HEK293 (cell line): ENCODE results near the gene NPC1.

Experiments used
- AEBP2 ChIP-seq: fragments of 450-650 bp; formaldehyde crosslinking; IDR thresholded peaks from 2 replicates; pipeline ENCODE4 v1.5.1; 2016; ENCODE audit warnings: missing biosample characterization, missing genetic modification characterization, borderline replicate concordance
- ATF2 ChIP-seq: fragments of 450-650 bp; formaldehyde crosslinking; IDR thresholded peaks from 2 replicates; pipeline ENCODE4 v1.5.1; 2016; ENCODE audit warnings: missing biosample characterization, missing genetic modification characterization, low read depth
- GFI1B ChIP-seq: fragments of 450-650 bp; formaldehyde crosslinking; IDR thresholded peaks from 2 replicates; pipeline ENCODE4 v1.5.1; 2016; ENCODE audit warnings: missing biosample characterization, missing genetic modification characterization
- KLF16 ChIP-seq: fragments of 450-650 bp; formaldehyde crosslinking; IDR thresholded peaks from 2 replicates; pipeline ENCODE4 v1.5.1; 2017; ENCODE audit warnings: missing biosample characterization, missing genetic modification characterization
- MYNN ChIP-seq: fragments of 450-650 bp; formaldehyde crosslinking; IDR thresholded peaks from 2 replicates; pipeline ENCODE4 v1.5.1; 2016; ENCODE audit warnings: missing biosample characterization, missing genetic modification characterization, borderline replicate concordance
- PRDM1 ChIP-seq: fragments of 450-650 bp; formaldehyde crosslinking; IDR thresholded peaks from 2 replicates; pipeline ENCODE4; 2016; ENCODE audit warnings: missing biosample characterization, missing genetic modification characterization
- RBAK ChIP-seq: fragments of 450-650 bp; formaldehyde crosslinking; IDR thresholded peaks from 2 replicates; pipeline ENCODE4 v1.5.1; 2016; ENCODE audit warnings: missing biosample characterization, missing genetic modification characterization
- SP7 ChIP-seq: fragments of 450-650 bp; formaldehyde crosslinking; IDR thresholded peaks from 2 replicates; pipeline ENCODE4 v1.5.1; 2016; ENCODE audit warnings: missing biosample characterization, missing genetic modification characterization
- ZBTB17 ChIP-seq: fragments of 450-650 bp; formaldehyde crosslinking; IDR thresholded peaks from 2 replicates; pipeline ENCODE4 v1.5.1; 2016; ENCODE audit warnings: missing biosample characterization, missing genetic modification characterization
- ZEB2 ChIP-seq: fragments of 450-650 bp; formaldehyde crosslinking; IDR thresholded peaks from 2 replicates; pipeline ENCODE4 v1.5.1; 2016; ENCODE audit warnings: missing biosample characterization, missing genetic modification characterization
- ZNF214 ChIP-seq: fragments of 450-650 bp; formaldehyde crosslinking; IDR thresholded peaks from 2 replicates; pipeline ENCODE4 v1.5.1; 2017; ENCODE audit warnings: missing biosample characterization, mild to moderate bottlenecking, missing genetic modification characterization, borderline replicate concordance
- ZNF274 ChIP-seq, 2 experiments: fragments of 200-500 bp in 1 of 2; fragments of 450-650 bp in 1 of 2; sonication (Bioruptor generic) in 1 of 2; formaldehyde crosslinking in 1 of 2; IDR thresholded peaks; 2 replicates each; pipeline versions ENCODE4 v1.5.1 to v1.6.1; 2014 to 2016; ENCODE audit warnings: borderline replicate concordance in 1 of 2, inconsistent platforms in 1 of 2, low read length in 1 of 2, missing biosample characterization in 1 of 2, missing genetic modification characterization in 1 of 2
- ZNF311 ChIP-seq: fragments of 450-650 bp; formaldehyde crosslinking; IDR thresholded peaks from 2 replicates; pipeline ENCODE4 v1.5.1; 2017; ENCODE audit warnings: missing biosample characterization, missing genetic modification characterization, borderline replicate concordance
- ZNF404 ChIP-seq: fragments of 450-650 bp; formaldehyde crosslinking; IDR thresholded peaks from 2 replicates; pipeline ENCODE4 v1.5.1; 2017; ENCODE audit warnings: missing biosample characterization, missing genetic modification characterization
- ZNF473 ChIP-seq: fragments of 450-650 bp; formaldehyde crosslinking; IDR thresholded peaks from 2 replicates; pipeline ENCODE4 v1.5.1; 2017; ENCODE audit warnings: missing biosample characterization, missing genetic modification characterization
- ZNF76 ChIP-seq: fragments of 450-650 bp; formaldehyde crosslinking; IDR thresholded peaks from 2 replicates; pipeline ENCODE4; 2016; ENCODE audit warnings: low read depth, missing biosample characterization, missing genetic modification characterization, borderline replicate concordance
- ZNF785 ChIP-seq: fragments of 450-650 bp; formaldehyde crosslinking; IDR thresholded peaks from 2 replicates; pipeline ENCODE4 v1.5.1; 2016; ENCODE audit warnings: missing biosample characterization, missing genetic modification characterization
- ZNF830 ChIP-seq: fragments of 450-650 bp; IDR thresholded peaks from 2 replicates; pipeline ENCODE4 v1.5.0; 2018; ENCODE audit warnings: missing biosample characterization, missing genetic modification characterization, low read depth, mild to moderate bottlenecking, moderate library complexity
- TF ChIP-seq, protein P1 (sequence below): fragments of 450-650 bp; IDR thresholded peaks from 2 replicates; pipeline ENCODE4 v1.5.1; 2018; ENCODE audit warnings: missing biosample characterization, missing genetic modification characterization
- TF ChIP-seq, protein P2 (sequence below): fragments of 450-650 bp; formaldehyde crosslinking; IDR thresholded peaks from 2 replicates; pipeline ENCODE4 v1.5.1; 2016; ENCODE audit warnings: missing biosample characterization, missing genetic modification characterization, borderline replicate concordance
- TF ChIP-seq, protein P3 (sequence below): fragments of 450-650 bp; formaldehyde crosslinking; IDR thresholded peaks from 2 replicates; pipeline ENCODE4 v1.5.1; 2017; ENCODE audit warnings: missing biosample characterization, missing genetic modification characterization
- TF ChIP-seq, protein P4 (sequence below): fragments of 450-650 bp; formaldehyde crosslinking; IDR thresholded peaks from 2 replicates; pipeline ENCODE4 v1.5.1; 2016; ENCODE audit warnings: missing biosample characterization, missing genetic modification characterization

The NPC1 gene

GRCh38 chr18:23629444-23629946, 43.2 kb upstream of the NPC1 start (continued):
- TF ChIP-seq GFI1B (tag by site-specific recombination) (0 out of 2 replicates have a peak, but pooled peaks have one; percentile 22), ZNF830 (no peak), RBAK (tag by site-specific recombination) (no peak), ZEB2 (tag by site-specific recombination) (peak; percentile 69; the same call in 1 of the 2 replicates), ZNF311 (tag by site-specific recombination) (no peak), ZNF473 (tag by site-specific recombination) (no peak), MYNN (tag by site-specific recombination) (no peak), ATF2 (tag by site-specific recombination) (no peak), SP7 (tag by site-specific recombination) (0 out of 2 replicates have a peak, but pooled peaks have one; percentile 50), AEBP2 (tag by site-specific recombination) (no peak), ZNF274 (IDR thresholded peaks at IDR 0.05; ENCODE audit: low read length) (no peak), ZNF274 (tag by site-specific recombination; IDR thresholded peaks at IDR 0.05; ENCODE audit: borderline replicate concordance) (no peak), PRDM1 (tag by site-specific recombination) (no peak), ZNF404 (no peak), KLF16 (no peak), ZBTB17 (tag by site-specific recombination) (peak; percentile 43; the same call in 1 of the 2 replicates), ZNF214 (tag by site-specific recombination) (no peak), ZNF76 (tag by site-specific recombination) (no peak), ZNF785 (tag by site-specific recombination) (no peak)
- TF ChIP-seq, protein P1, sequence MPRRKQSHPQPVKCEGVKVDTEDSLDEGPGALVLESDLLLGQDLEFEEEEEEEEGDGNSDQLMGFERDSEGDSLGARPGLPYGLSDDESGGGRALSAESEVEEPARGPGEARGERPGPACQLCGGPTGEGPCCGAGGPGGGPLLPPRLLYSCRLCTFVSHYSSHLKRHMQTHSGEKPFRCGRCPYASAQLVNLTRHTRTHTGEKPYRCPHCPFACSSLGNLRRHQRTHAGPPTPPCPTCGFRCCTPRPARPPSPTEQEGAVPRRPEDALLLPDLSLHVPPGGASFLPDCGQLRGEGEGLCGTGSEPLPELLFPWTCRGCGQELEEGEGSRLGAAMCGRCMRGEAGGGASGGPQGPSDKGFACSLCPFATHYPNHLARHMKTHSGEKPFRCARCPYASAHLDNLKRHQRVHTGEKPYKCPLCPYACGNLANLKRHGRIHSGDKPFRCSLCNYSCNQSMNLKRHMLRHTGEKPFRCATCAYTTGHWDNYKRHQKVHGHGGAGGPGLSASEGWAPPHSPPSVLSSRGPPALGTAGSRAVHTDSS = no peak
- TF ChIP-seq, protein P2, sequence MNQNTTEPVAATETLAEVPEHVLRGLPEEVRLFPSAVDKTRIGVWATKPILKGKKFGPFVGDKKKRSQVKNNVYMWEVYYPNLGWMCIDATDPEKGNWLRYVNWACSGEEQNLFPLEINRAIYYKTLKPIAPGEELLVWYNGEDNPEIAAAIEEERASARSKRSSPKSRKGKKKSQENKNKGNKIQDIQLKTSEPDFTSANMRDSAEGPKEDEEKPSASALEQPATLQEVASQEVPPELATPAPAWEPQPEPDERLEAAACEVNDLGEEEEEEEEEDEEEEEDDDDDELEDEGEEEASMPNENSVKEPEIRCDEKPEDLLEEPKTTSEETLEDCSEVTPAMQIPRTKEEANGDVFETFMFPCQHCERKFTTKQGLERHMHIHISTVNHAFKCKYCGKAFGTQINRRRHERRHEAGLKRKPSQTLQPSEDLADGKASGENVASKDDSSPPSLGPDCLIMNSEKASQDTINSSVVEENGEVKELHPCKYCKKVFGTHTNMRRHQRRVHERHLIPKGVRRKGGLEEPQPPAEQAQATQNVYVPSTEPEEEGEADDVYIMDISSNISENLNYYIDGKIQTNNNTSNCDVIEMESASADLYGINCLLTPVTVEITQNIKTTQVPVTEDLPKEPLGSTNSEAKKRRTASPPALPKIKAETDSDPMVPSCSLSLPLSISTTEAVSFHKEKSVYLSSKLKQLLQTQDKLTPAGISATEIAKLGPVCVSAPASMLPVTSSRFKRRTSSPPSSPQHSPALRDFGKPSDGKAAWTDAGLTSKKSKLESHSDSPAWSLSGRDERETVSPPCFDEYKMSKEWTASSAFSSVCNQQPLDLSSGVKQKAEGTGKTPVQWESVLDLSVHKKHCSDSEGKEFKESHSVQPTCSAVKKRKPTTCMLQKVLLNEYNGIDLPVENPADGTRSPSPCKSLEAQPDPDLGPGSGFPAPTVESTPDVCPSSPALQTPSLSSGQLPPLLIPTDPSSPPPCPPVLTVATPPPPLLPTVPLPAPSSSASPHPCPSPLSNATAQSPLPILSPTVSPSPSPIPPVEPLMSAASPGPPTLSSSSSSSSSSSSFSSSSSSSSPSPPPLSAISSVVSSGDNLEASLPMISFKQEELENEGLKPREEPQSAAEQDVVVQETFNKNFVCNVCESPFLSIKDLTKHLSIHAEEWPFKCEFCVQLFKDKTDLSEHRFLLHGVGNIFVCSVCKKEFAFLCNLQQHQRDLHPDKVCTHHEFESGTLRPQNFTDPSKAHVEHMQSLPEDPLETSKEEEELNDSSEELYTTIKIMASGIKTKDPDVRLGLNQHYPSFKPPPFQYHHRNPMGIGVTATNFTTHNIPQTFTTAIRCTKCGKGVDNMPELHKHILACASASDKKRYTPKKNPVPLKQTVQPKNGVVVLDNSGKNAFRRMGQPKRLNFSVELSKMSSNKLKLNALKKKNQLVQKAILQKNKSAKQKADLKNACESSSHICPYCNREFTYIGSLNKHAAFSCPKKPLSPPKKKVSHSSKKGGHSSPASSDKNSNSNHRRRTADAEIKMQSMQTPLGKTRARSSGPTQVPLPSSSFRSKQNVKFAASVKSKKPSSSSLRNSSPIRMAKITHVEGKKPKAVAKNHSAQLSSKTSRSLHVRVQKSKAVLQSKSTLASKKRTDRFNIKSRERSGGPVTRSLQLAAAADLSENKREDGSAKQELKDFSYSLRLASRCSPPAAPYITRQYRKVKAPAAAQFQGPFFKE (tag by site-specific recombination) = no peak
- TF ChIP-seq, protein P3, sequence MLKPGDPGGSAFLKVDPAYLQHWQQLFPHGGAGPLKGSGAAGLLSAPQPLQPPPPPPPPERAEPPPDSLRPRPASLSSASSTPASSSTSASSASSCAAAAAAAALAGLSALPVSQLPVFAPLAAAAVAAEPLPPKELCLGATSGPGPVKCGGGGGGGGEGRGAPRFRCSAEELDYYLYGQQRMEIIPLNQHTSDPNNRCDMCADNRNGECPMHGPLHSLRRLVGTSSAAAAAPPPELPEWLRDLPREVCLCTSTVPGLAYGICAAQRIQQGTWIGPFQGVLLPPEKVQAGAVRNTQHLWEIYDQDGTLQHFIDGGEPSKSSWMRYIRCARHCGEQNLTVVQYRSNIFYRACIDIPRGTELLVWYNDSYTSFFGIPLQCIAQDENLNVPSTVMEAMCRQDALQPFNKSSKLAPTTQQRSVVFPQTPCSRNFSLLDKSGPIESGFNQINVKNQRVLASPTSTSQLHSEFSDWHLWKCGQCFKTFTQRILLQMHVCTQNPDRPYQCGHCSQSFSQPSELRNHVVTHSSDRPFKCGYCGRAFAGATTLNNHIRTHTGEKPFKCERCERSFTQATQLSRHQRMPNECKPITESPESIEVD = no peak
- TF ChIP-seq, protein P4, sequence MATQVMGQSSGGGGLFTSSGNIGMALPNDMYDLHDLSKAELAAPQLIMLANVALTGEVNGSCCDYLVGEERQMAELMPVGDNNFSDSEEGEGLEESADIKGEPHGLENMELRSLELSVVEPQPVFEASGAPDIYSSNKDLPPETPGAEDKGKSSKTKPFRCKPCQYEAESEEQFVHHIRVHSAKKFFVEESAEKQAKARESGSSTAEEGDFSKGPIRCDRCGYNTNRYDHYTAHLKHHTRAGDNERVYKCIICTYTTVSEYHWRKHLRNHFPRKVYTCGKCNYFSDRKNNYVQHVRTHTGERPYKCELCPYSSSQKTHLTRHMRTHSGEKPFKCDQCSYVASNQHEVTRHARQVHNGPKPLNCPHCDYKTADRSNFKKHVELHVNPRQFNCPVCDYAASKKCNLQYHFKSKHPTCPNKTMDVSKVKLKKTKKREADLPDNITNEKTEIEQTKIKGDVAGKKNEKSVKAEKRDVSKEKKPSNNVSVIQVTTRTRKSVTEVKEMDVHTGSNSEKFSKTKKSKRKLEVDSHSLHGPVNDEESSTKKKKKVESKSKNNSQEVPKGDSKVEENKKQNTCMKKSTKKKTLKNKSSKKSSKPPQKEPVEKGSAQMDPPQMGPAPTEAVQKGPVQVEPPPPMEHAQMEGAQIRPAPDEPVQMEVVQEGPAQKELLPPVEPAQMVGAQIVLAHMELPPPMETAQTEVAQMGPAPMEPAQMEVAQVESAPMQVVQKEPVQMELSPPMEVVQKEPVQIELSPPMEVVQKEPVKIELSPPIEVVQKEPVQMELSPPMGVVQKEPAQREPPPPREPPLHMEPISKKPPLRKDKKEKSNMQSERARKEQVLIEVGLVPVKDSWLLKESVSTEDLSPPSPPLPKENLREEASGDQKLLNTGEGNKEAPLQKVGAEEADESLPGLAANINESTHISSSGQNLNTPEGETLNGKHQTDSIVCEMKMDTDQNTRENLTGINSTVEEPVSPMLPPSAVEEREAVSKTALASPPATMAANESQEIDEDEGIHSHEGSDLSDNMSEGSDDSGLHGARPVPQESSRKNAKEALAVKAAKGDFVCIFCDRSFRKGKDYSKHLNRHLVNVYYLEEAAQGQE (tag by site-specific recombination) = no peak
